Measurements from ENCODE around the gene CDH16.

CDH16 gene

DNA sequence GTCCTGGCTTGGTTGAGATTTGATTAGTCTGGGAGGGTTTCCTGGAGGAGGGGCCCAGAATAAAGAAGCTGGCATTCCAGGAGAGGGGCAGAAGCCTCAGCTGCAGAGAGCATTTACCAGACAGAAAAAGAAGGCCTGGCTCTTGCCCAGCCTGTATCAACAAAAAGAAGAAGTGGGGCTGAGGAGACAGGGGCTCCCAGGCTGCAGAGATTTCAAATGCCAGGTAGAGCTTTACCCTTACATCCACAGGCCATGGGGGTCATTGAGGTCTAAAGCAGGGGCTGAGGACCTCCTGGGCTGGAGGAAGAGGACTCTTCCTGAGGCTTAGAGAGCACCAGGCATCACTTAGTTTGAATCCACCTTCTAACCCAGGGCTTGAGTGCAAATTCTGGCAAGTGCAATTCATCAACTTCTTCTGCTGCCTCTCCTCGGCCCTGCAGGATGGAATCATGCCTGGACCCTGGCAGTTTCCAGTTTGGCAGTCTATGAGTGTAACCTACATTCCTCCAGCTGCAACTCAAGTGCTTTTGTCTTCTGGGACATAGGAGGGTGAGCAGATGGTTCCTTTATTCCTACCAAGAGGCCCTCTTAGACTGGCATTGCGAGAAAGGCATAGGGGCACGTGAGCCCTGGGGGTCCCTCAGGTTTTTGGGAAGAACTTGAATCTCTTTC is 59.2 kb downstream of the CDH16 start:
- no peak for DNase-seq

DNA sequence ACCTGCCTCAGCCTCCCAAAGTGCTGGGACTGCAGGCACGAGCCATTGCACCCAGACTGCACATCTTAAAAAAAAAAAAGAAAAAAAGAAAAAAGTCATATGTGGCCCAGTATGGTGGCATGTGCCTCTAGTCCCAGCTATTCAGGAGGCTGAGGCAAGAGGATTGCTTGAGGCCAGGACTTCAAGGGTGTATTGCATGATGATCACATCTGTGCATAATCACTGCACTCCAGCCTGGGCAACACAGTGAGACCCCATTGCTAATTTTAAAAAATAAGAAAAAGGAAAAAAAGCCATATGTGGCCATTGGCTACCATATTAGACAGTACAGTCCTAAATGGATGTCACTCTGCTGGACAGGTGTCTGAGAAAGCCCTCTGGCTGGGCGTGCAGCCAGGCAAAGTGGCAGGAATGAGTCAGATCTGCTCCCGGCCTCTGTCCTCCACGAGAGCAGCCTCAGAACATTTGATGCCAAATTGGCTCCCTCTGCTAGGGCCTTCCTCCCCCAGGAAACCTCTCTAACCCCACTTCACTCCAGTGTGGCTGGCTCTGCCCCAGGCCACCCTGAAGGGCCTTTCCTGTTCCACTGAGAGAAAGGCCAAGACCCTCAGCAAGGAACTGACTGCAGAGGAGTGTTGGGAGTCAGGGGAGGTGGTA is 59.8 kb downstream of the CDH16 start:
- no peak for DNase-seq

Measured in activated effector memory CD4-positive, alpha-beta T cell treated with anti-CD3 and anti-CD28 coated beads, Interleukin-2, amount 50 U/mL, for 16 hours (primary cell).